ENCODE measurements around the gene HIVEP2.
A peak's percentile ranks its signal among the peaks of the same experiment; 100 is the strongest.

Gene HIVEP2

GRCh38 chr6:142887517-142887916 is 57.5 kb downstream of the HIVEP2 start:
- no peak for DNase-seq

DNA sequence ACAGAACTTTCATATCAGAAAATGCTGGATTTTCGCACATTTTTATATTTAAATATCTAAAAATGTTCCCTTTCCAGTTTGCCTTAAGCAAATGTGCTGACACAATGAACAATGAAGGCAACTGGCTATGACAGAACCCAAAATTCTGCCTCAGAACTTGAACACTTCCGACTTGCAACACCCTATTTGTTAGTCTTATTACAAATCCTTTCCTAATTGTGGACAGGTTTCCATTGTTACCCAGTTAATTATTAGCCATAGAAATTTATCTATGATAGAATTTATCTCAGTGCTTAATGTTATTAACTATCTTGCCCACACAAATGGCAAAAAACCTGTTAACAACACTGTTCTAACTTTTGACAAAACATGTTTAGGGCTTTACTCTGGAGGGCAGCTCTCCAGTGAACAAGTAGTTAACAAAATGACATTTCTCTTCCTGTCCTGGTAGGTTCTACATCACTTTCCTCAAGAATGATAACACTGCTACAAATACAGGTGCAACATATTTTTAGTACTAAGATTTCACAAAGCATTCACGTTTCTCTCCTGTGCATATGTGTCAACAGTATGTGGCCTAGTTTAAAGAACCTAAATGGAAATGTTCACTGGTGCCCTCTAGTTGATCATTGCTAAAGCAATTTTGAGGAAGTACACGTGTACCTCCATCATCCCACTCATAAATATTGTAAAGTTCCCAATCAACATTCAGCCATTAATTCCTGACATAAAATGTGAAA is 58.4 kb downstream of the HIVEP2 start:
- peak in 1 of 2 experiments; percentile 43 for DNase-seq

DNA sequence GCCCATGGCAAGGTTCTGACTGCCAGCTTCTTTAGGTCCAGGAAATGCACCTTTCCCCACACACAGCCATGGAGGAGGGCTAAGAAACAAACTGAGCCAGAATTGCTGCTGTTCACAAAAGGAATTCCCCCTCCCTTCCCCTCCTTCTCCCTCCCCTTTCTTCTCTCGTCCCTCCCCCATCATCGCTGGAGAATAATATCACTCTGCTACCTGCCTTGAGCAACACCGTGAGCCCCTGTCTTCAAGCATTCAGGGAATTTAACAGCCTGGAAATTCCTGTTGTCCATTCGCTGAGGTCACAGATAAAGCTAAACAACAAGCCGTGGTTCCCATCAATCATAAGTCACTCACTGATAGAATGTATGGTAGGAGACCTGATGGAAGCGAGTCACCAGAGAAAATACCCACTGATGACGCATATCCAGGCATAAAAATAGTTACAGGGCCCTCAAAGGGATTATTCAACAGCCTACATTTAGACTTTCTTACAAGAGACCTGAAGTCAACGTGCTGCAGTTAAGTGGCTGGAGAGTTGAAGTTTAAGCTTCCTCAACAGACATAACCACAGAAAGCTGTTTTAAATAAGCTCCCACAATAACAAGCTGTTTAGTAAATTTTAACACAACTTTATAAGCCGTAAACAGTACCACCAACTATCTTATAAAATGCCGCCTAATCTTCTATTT is 59.7 kb downstream of the HIVEP2 start:
- DNase-seq, result no peak

GRCh38 chr6:142884214-142885035 is 60.6 kb downstream of the HIVEP2 start:
- no peak for DNase-seq

DNA sequence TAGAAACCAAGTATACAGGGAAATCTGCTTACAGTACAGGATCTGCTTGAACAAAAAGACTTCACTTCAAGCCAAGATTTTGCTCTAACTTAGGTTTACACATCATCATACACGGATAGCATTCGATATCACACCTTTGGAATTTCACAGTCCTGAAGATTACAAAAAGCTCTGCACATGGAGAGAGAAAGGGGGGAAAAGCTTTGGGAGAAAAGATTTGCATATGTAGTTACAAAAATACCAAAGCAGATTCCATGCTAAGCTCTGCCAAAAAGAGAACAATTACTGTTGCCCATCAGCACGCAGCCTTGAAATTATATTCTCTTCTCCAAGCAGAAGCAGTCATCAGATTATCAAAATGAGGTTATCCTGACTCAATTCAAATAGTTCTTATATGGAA is 62.0 kb downstream of the HIVEP2 start:
- DNase-seq, result no peak

DNA sequence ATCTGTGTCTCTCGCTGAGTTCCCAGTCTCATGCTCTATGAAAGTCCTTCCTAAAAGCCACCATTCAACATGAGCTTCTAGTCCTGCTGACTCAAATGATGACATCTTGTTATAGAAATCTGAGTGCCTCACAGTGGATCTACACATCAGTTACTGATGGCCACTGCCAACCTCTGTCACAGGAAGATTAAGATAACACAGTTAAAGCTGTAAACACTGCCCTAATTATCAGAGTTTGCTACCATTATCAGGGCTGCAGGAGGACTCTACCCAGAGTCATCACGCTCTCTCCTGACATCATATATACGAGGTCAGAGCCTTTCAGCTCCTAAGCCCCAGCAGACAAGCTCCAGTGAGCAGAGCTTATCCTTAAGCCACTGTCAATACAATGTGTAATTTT is 63.2 kb downstream of the HIVEP2 start:
- DNase-seq, result no peak

DNA sequence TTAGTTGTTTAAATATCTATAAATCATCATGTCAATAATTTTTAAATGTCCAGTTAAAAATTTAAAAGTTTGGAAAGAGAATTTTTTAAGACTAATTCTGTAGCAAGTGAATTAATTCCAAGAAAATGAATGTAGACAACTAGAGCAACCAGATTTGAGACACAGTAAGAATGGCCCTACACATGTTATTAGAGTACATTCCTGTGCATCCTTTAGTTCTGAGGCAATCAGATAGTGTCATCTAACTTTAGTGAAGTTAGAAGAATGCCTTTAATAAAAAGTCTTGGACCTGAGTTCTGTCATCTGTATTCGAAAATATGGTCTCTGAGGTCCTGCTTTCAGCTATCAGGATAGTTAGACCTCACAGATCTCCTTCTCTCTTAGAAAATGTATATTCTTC is 63.7 kb downstream of the HIVEP2 start:
- DNase-seq, result no peak

DNA sequence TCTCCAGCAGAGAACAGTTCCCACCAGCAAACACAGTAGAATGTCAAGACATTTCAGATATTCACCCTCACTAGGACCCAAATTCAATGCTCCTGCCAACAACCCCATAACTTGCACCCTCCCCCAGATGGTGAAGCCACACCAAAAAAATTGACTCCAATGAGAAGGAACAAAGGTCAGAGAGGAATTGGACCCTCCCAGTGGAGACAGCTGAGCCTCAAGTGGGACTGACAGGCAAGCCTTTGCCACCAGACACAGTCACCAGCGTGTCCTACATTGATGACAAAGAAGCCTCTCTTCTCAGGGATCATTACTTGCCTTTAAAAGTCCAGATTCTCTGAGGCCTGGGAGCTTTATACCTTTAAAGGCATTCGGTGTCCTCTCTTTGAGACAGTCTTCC is 64.8 kb downstream of the HIVEP2 start:
- DNase-seq, result no peak

- no peak for DNase-seq
Measured at GRCh38 chr6:142879527-142879926, 65.4 kb downstream of the HIVEP2 start.

- DNase-seq, result no peak
Measured at GRCh38 chr6:142879076-142879475, 65.9 kb downstream of the HIVEP2 start.

GRCh38 chr6:142878407-142878806 is 66.6 kb downstream of the HIVEP2 start:
- no peak for DNase-seq

DNA sequence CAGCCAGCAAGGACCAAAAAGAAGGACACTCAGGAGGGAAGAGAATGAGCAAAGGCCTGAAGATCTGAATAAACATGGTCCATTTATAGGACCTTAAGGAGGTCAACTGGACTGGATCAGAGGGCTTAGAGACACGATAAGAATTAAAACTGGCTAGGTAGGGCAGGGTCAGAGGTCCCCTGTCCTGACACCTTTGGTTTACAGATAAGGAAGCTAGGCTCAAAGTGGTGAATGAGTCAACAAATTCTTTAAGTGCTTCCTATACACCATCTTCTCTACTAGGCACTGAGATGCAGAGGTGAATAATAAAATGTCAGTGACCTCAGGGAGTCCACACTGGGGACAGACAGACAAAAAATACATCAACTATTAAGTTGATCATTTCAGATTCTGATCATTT is 70.3 kb downstream of the HIVEP2 start:
- DNase-seq, result no peak

- no peak for DNase-seq
Measured at GRCh38 chr6:142872376-142872775, 72.6 kb downstream of the HIVEP2 start.

GRCh38 chr6:142871910-142872331 is 73.1 kb downstream of the HIVEP2 start:
- DNase-seq, result peak in 1 of 2 experiments; percentile 12

DNA sequence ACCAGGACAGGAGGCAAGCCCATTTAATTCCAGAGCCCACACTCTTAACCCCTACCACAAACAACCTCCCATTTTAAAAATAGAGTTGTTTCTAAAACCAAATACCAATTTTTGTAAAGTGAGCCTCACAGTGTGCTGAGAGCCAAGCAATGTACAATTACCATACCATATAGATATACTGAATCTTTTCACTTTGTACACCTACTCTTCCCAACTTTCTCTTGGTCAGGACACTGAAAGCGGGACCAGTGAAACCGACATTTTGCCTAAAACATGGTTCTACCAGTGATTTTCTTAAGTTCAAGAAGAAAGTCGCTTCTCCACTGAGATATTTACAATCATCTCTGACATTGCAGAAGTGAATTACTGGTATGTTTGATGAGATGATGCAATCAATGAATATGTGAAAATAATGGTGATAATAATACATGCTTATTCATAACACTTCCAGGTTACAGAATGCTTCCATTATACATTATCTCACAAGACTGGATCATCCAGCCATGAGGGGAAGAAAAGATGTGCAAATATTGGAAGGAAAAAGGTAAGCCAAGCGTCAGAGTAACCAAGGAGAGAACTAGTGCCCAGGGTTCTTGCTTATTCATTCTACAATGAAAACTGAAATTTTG is 74.1 kb downstream of the HIVEP2 start:
- no peak for DNase-seq

- no peak for DNase-seq
Measured at GRCh38 chr6:142868917-142869316, 76.1 kb downstream of the HIVEP2 start.

GRCh38 chr6:142867988-142868812 is 76.8 kb downstream of the HIVEP2 start:
- no peak for DNase-seq

- DNase-seq, result peak in 1 of 2 experiments; percentile 37
Measured at GRCh38 chr6:142867355-142867801, 77.6 kb downstream of the HIVEP2 start.

- DNase-seq, result no peak
Measured at GRCh38 chr6:142863981-142864380, 81.0 kb downstream of the HIVEP2 start.

- peak; percentile 82 to 95 for DNase-seq
Measured at GRCh38 chr6:142861711-142862110, 83.3 kb downstream of the HIVEP2 start.

GRCh38 chr6:142860498-142860897 is 84.5 kb downstream of the HIVEP2 start:
- no peak for DNase-seq

Data from NCI-H524 (cell line).